HFF-Myc (cell line): Measurements from ENCODE around the gene MAGEA4.
A peak's percentile ranks its signal among the peaks of the same experiment; 100 is the strongest.

Experiments
- DNase-seq: peaks from one replicate; pipeline ENCODE4 v3.0.0-alpha.2; 2011; ENCODE audit warnings: low read depth; ENCODE audit errors: extremely low read depth
- H3K4me3 ChIP-seq: replicated peaks from 2 replicates; pipeline ENCODE4 v1.5.1; 2011; ENCODE audit warnings: low read depth, mild to moderate bottlenecking, control low read depth, low read length
- CTCF ChIP-seq: IDR thresholded peaks from 2 replicates; pipeline ENCODE4 v1.5.1; 2012; ENCODE audit warnings: mild to moderate bottlenecking, low read depth, low read length, control low read depth; ENCODE audit errors: missing control alignments

Gene MAGEA4

GRCh38 chrX:151962034-151962433 is 49.3 kb downstream of the MAGEA4 start:
- no peak for DNase-seq
- no peak overlapping the region for H3K4me3 ChIP-seq
- TF ChIP-seq CTCF, result no peak

- H3K4me3 ChIP-seq, result no peak overlapping the region
- no peak for DNase-seq
- no peak for TF ChIP-seq CTCF
Observed at GRCh38 chrX:151966236-151966635, 53.5 kb downstream of the MAGEA4 start.

GRCh38 chrX:151970027-151970426 is 57.3 kb downstream of the MAGEA4 start:
- no peak for TF ChIP-seq CTCF
- DNase-seq, result no peak
- no peak overlapping the region for H3K4me3 ChIP-seq

- DNase-seq, result peak; percentile 60
- TF ChIP-seq CTCF, result no peak
- H3K4me3 ChIP-seq, result no peak overlapping the region
Observed at GRCh38 chrX:151970661-151971060, 58.0 kb downstream of the MAGEA4 start.

- no peak for DNase-seq
- no peak for TF ChIP-seq CTCF
- peak overlapping the region; percentile 44 for H3K4me3 ChIP-seq
Observed at GRCh38 chrX:151973060-151973661, 60.5 kb downstream of the MAGEA4 start.

- DNase-seq, result no peak
- no peak for TF ChIP-seq CTCF
- H3K4me3 ChIP-seq, result peak overlapping the region; percentile 44
Observed at GRCh38 chrX:151973851-151974335, 61.2 kb downstream of the MAGEA4 start.
